ENCODE measurements around the gene FOXC2. TPM values are rescaled to one million over a fixed set of nuclear protein-coding genes. Genes with fewer than 3 reads are reported as not detected.

Gene FOXC2
- total and polyA plus RNA-seq, 2 of the 13 experiments (the other 11 are each of a cell fraction or from before 2014, with no cell fraction given), result not detected

DNA sequence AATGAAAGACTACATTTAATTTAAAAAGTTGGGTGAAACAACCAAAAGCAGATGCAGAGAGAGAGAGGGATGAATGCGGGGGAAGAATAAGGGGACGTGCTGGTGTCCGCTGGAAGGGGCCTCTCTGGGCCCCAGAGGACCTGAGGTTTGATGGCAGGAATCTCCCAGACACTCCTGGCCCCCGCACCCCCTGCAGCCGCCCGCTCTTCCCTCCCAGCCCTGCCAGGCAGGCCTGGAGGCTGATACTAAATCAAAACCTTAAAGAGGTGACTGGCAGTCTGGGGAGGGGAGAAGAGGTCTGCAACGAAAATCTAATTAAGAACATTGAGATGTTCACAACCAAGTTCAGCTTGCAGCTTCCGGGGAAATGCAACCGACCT is 14.2 kb downstream of the FOXC2 start (continued):
- TF ChIP-seq ZNF33B (CRISPR knock-in tag; IDR thresholded peaks at IDR 0.05), result no peak
- TF ChIP-seq ARHGAP35 (CRISPR knock-in tag; IDR thresholded peaks at IDR 0.05; ENCODE audit: borderline replicate concordance), result no peak
- TF ChIP-seq PTBP1 (IDR thresholded peaks at IDR 0.05; ENCODE audit: low read depth, low read length, poor library complexity, severe bottlenecking), result no peak
- no peak for TF ChIP-seq PHF8 (CRISPR knock-in tag; IDR thresholded peaks at IDR 0.05)
- TF ChIP-seq SMC3 (IDR thresholded peaks at IDR 0.05; ENCODE audit: low read length), result no peak

DNA sequence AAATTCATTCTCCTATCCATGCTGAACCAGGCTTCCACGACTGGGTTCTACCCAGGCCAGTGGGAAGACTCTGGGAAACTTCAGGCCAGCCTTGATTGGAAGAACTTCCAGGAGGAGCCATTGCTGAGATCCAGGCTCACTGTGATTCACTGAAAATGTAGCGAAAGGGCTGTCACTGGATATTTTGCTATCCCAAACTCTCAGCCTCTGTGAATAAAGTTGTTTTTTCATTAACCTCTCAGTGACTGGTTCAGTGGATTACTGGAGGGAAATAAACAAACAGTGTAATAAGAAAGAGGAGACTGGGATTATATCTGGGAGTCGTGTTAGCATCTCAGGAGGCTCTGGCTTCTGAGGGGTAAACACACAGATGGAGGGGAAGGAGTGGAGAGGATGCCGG is 14.8 kb downstream of the FOXC2 start:
- no peak overlapping the region for H3K4me3 ChIP-seq (replicated peaks in 1 of 3; ENCODE audit: insufficient read depth in 1 of 3, low read depth in 2 of 3, low read length in 3 of 3)

More for the DNA sequence above, 14.8 kb downstream of the FOXC2 start:
- Histone ChIP-seq H3K79me2 (ENCODE audit: insufficient read depth, low read length) (no peaks in the 10 kb centered on the region), H3K9ac (ENCODE audit: insufficient read depth, low read depth, low read length) (no peak overlapping the region), H3K27me3 (ENCODE audit: control insufficient read depth in 1 of 2, insufficient read depth in 2 of 2, low read length in 2 of 2) (peaks cover 4 to 67% of the 10 kb centered on the region in 2 experiments), H4K20me1 (ENCODE audit: insufficient read depth, low read length) (no peaks in the 10 kb centered on the region; the same call in 1 of the 2 replicates), H2AFZ (ENCODE audit: low read length) (no peak overlapping the region), H3K27ac (ENCODE audit: extremely low read length, insufficient read depth, low read length) (no peak overlapping the region), H3K36me3 (replicated peaks in 1 of 2; ENCODE audit: control insufficient read depth in 1 of 2, insufficient read depth in 2 of 2, low read length in 2 of 2) (no peaks in the 10 kb centered on the region), H3K4me1 (ENCODE audit: insufficient read depth, low read length) (peaks cover under 1% of the 10 kb centered on the region; the same call in 1 of the 2 replicates), H3K4me2 (ENCODE audit: low read depth, low read length) (no peak overlapping the region), H3K9me3 (ENCODE audit: low read length) (no peaks in the 10 kb centered on the region)
- ATAC-seq, result no peak
- POLR2A ChIA-PET, result no interaction called here
- in situ Hi-C loops (cut with HindIII; ENCODE audit: extremely low pct_ligation_motif_present, low pct_unique_long_range_greater_than_20kb) (no loop called here), intact Hi-C loops (cut with micrococcal nuclease; ENCODE audit: unreplicated experiment) (loop anchor here (10.0 kb wide), 1 partner anchor 273 kb away; no protein-coding TSS in a partner anchor)
- no peak for FAIRE-seq
- WGBS (ENCODE audit: low lambda C conversion rate), result 4% methylated on average over 4 of the region's 4 CpGs
- no peak for TF ChIP-seq TP53 (CRISPR knock-in tag; conservative IDR thresholded peaks at IDR 0.05)
- TF ChIP-seq, protein P1, sequence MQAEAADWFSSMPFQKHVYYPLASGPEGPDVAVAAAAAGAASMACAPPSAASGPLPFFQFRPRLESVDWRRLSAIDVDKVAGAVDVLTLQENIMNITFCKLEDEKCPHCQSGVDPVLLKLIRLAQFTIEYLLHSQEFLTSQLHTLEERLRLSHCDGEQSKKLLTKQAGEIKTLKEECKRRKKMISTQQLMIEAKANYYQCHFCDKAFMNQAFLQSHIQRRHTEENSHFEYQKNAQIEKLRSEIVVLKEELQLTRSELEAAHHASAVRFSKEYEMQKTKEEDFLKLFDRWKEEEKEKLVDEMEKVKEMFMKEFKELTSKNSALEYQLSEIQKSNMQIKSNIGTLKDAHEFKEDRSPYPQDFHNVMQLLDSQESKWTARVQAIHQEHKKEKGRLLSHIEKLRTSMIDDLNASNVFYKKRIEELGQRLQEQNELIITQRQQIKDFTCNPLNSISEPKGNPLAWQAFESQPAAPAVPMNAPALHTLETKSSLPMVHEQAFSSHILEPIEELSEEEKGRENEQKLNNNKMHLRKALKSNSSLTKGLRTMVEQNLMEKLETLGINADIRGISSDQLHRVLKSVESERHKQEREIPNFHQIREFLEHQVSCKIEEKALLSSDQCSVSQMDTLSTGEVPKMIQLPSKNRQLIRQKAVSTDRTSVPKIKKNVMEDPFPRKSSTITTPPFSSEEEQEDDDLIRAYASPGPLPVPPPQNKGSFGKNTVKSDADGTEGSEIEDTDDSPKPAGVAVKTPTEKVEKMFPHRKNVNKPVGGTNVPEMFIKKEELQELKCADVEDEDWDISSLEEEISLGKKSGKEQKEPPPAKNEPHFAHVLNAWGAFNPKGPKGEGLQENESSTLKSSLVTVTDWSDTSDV (CRISPR knock-in tag; IDR thresholded peaks at IDR 0.05), result no peak
- TF ChIP-seq SALL1 (CRISPR knock-in tag; IDR thresholded peaks at IDR 0.05), result no peak
- no peak for TF ChIP-seq ZSCAN25 (CRISPR knock-in tag; IDR thresholded peaks at IDR 0.05)
- TF ChIP-seq POLR2AphosphoS2 (IDR thresholded peaks at IDR 0.05; ENCODE audit: low read depth, low read length), result no peak
- BruUV-seq (replicated peaks), result no TSS peak
- no peak for DNase-seq (ENCODE audit: low spot score)
- CTCF ChIA-PET (ENCODE audit: low intra/inter-chr PET ratio, low total read pairs), result no interaction called here
